PC-3 (cell line): Measurements from ENCODE around the gene MEST.
"Not testable (repeated sequence)": the region's sequence is repeated elsewhere in the genome, so short reads cannot be mapped to it uniquely, and the experiment has no call there.

Source experiments
- EZH2 ChIP-seq: fragments of 300-600 bp; sonication (generic); IDR thresholded peaks from one replicate; pipeline ENCODE4 v1.6.1; 2017; ENCODE audit warnings: antibody characterized with exemption, mild to moderate bottlenecking, low read length; ENCODE audit not compliant: unreplicated experiment
- EZH2phosphoT487 ChIP-seq: fragments of 300-600 bp; sonication (generic); IDR thresholded peaks from 2 replicates; pipeline ENCODE4 v1.6.1; 2018; ENCODE audit warnings: mild to moderate bottlenecking, antibody characterized with exemption, low read length, borderline replicate concordance
- TF ChIP-seq, protein P1 (sequence below): fragments of 300-600 bp; sonication (generic); conservative IDR thresholded peaks from 2 replicates; pipeline ENCODE4 v1.5.1; 2017; ENCODE audit warnings: antibody characterized with exemption, low read depth, mild to moderate bottlenecking, low read length

GRCh38 chr7:130451344-130451743 lies 40.5 kb upstream of the MEST start:
- TF ChIP-seq EZH2, EZH2phosphoT487: not testable (repeated sequence)
- TF ChIP-seq, protein P1, sequence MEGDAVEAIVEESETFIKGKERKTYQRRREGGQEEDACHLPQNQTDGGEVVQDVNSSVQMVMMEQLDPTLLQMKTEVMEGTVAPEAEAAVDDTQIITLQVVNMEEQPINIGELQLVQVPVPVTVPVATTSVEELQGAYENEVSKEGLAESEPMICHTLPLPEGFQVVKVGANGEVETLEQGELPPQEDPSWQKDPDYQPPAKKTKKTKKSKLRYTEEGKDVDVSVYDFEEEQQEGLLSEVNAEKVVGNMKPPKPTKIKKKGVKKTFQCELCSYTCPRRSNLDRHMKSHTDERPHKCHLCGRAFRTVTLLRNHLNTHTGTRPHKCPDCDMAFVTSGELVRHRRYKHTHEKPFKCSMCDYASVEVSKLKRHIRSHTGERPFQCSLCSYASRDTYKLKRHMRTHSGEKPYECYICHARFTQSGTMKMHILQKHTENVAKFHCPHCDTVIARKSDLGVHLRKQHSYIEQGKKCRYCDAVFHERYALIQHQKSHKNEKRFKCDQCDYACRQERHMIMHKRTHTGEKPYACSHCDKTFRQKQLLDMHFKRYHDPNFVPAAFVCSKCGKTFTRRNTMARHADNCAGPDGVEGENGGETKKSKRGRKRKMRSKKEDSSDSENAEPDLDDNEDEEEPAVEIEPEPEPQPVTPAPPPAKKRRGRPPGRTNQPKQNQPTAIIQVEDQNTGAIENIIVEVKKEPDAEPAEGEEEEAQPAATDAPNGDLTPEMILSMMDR: not testable (repeated sequence)
